ENCODE data around the gene ADAM10. TPM values are rescaled to one million over a fixed set of nuclear protein-coding genes. Genes with fewer than 3 reads are reported as not detected.

The ADAM10 gene
- total RNA-seq, 3 donors from 2014 or later: 53.8 to 113 (median 78.3) TPM

DNA sequence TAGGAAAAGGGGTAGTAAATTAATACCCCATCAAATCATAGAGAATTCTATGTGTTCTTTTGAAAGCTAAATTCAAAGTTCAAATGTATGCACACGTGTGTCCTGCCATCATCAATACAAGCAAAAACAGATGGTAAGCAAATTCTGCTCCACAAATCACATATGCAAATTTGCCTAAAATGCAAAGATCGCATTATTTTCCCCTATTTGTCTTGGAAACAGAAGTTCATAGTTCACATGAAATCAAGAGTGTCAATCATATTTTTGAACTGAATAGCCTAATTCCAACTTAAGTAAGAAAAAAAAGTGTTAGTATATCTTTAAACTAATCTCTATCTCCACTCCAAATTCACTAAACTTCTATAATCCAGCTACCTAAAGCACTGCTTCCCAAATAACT lies 8.5 kb downstream of the ADAM10 start:
- no peak for TF ChIP-seq POLR2AphosphoS5 (IDR thresholded peaks at IDR 0.05)
- TF ChIP-seq POLR2A (IDR thresholded peaks at IDR 0.05): no peak
- Histone ChIP-seq H3K9me3 (no peaks in the 10 kb centered on the region), H3K4me3 (no peak overlapping the region), H3K27me3 (no peaks in the 10 kb centered on the region), H3K4me1 (peaks cover 0 to 6% of the 10 kb centered on the region in 2 donors), H3K27ac (no peak overlapping the region), H3K36me3 (no peaks in the 10 kb centered on the region)
- intact Hi-C loops (cut with DNase I; ENCODE audit: low total_unique reads): no loop called here
- no peak for DNase-seq (ENCODE audit: low spot score in 2 of 2)

GRCh38 chr15:58740436-58740835 lies 9.1 kb downstream of the ADAM10 start:
- H3K4me1 ChIP-seq: peaks cover 0 to 4% of the 10 kb centered on the region in 2 donors
- intact Hi-C loops (cut with DNase I; ENCODE audit: low total_unique reads): no loop called here

DNA sequence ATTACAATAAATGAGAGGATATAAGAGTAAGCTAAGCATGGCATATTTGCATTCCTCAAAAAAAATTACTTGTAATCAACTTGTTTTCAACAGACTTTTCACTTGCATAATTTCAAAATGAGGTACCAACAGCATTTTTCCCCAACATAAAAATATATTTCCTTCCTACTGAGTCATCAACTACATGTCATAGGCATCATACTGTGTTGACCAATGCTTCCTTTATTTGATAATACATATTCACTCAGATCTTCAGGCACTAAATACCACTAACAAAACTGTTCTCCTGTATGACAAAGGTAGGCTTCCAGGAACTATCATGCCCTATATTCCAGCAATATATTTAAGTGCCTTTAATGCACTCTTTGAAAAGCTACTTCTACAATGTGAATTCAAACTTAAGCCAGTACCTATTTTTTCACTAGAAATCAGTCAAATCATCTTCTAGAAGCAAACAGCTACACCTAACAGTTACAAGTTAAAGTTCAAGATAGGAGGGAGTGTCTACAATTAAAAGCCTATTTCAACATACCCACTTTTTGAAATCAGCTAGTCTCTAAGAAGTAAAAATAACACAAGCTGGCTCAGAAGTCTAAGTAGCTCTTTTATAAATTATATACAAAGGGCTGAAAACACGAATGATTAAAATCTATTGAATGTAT lies 11.3 kb downstream of the ADAM10 start:
- Histone ChIP-seq H3K9me3 (no peaks in the 10 kb centered on the region), H3K4me1 (peaks cover 0 to 4% of the 10 kb centered on the region in 2 donors), H3K36me3 (no peaks in the 10 kb centered on the region), H3K27me3 (no peaks in the 10 kb centered on the region), H3K27ac (no peak overlapping the region), H3K4me3 (no peak overlapping the region)
- TF ChIP-seq POLR2AphosphoS5 (IDR thresholded peaks at IDR 0.05) (no peak), POLR2A (IDR thresholded peaks at IDR 0.05) (no peak)
- TF ChIP-seq, protein P1, sequence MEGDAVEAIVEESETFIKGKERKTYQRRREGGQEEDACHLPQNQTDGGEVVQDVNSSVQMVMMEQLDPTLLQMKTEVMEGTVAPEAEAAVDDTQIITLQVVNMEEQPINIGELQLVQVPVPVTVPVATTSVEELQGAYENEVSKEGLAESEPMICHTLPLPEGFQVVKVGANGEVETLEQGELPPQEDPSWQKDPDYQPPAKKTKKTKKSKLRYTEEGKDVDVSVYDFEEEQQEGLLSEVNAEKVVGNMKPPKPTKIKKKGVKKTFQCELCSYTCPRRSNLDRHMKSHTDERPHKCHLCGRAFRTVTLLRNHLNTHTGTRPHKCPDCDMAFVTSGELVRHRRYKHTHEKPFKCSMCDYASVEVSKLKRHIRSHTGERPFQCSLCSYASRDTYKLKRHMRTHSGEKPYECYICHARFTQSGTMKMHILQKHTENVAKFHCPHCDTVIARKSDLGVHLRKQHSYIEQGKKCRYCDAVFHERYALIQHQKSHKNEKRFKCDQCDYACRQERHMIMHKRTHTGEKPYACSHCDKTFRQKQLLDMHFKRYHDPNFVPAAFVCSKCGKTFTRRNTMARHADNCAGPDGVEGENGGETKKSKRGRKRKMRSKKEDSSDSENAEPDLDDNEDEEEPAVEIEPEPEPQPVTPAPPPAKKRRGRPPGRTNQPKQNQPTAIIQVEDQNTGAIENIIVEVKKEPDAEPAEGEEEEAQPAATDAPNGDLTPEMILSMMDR (IDR thresholded peaks at IDR 0.05): no peak
- no peak for DNase-seq (ENCODE audit: low spot score in 2 of 2)
- intact Hi-C loops (cut with DNase I; ENCODE audit: low total_unique reads): no loop called here

More at GRCh38 chr15:58740436-58740835, 9.1 kb downstream of the ADAM10 start:
- Histone ChIP-seq H3K27ac (no peak overlapping the region), H3K36me3 (no peaks in the 10 kb centered on the region), H3K4me3 (no peak overlapping the region), H3K9me3 (no peaks in the 10 kb centered on the region), H3K27me3 (no peaks in the 10 kb centered on the region)
- DNase-seq (ENCODE audit: low spot score in 2 of 2): no peak
- TF ChIP-seq POLR2A (IDR thresholded peaks at IDR 0.05) (no peak), POLR2AphosphoS5 (IDR thresholded peaks at IDR 0.05) (no peak)
- TF ChIP-seq, protein P1 (IDR thresholded peaks at IDR 0.05): no peak

DNA sequence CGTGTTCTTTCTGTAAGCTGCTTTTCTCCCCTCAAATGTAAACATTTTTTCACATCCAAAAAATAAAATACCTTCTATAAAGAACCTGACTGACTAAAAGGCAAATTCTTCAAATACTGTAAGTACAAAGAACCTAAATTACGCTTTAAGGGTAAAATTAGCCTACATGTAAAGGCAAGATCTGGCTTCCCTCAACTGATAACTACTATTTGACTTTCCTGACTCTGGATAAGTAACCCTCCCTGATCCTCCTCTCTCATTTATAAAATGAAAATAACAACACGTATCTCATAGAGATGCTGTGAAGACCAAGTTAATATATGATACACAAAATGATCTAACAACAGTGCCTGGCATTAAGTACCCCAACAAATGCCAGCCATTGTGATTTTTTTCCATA lies 12.2 kb downstream of the ADAM10 start:
- intact Hi-C loops (cut with DNase I; ENCODE audit: low total_unique reads): no loop called here
- no peaks in the 10 kb centered on the region for H3K27me3 ChIP-seq
- H3K4me3 ChIP-seq: no peak overlapping the region
- TF ChIP-seq POLR2AphosphoS5 (IDR thresholded peaks at IDR 0.05): no peak
- no peaks in the 10 kb centered on the region for H3K9me3 ChIP-seq
- peaks cover 0 to 4% of the 10 kb centered on the region in 2 donors for H3K4me1 ChIP-seq
- H3K27ac ChIP-seq: no peak overlapping the region
- no peaks in the 10 kb centered on the region for H3K36me3 ChIP-seq
- DNase-seq (ENCODE audit: low spot score in 2 of 2): no peak

GRCh38 chr15:58736018-58736643 lies 13.4 kb downstream of the ADAM10 start:
- no peak for TF ChIP-seq POLR2A (IDR thresholded peaks at IDR 0.05)
- TF ChIP-seq POLR2AphosphoS5 (IDR thresholded peaks at IDR 0.05): no peak
- H3K4me3 ChIP-seq: no peak overlapping the region

GRCh38 chr15:58734859-58735258 lies 14.6 kb downstream of the ADAM10 start:
- Histone ChIP-seq H3K9me3 (no peaks in the 10 kb centered on the region), H3K36me3 (no peaks in the 10 kb centered on the region), H3K27me3 (no peaks in the 10 kb centered on the region), H3K4me3 (no peak overlapping the region), H3K4me1 (peaks cover 0 to 4% of the 10 kb centered on the region in 2 donors), H3K27ac (no peak overlapping the region)
- DNase-seq (ENCODE audit: low spot score in 2 of 2): no peak
- intact Hi-C loops (cut with DNase I; ENCODE audit: low total_unique reads): no loop called here
- TF ChIP-seq POLR2AphosphoS5 (IDR thresholded peaks at IDR 0.05) (no peak), POLR2A (IDR thresholded peaks at IDR 0.05) (no peak)
- TF ChIP-seq, protein P1 (IDR thresholded peaks at IDR 0.05): no peak

More at GRCh38 chr15:58736018-58736643, 13.4 kb downstream of the ADAM10 start:
- DNase-seq (ENCODE audit: low spot score in 2 of 2): no peak
- Histone ChIP-seq H3K9me3 (no peaks in the 10 kb centered on the region), H3K27me3 (no peaks in the 10 kb centered on the region), H3K36me3 (no peaks in the 10 kb centered on the region), H3K4me1 (peaks cover 0 to 4% of the 10 kb centered on the region in 2 donors), H3K27ac (no peak overlapping the region)
- intact Hi-C loops (cut with DNase I; ENCODE audit: low total_unique reads): no loop called here

Data from breast epithelium (tissue), 4 donors.